Measurements from ENCODE around the gene SRP68. TPM values are rescaled to one million over a fixed set of nuclear protein-coding genes. Genes with fewer than 3 reads are reported as not detected.

The SRP68 gene
- polyA plus RNA-seq, 4 donors = 34.0 to 61.5 (median 39.2) TPM

- no peak for DNase-seq
- no peaks in the 10 kb centered on the region for H3K27me3 ChIP-seq (ENCODE audit: control insufficient read depth in 3 of 3, insufficient read depth in 3 of 3, low read length in 3 of 3)
- H3K36me3 ChIP-seq (ENCODE audit: control insufficient read depth in 3 of 3, insufficient read depth in 2 of 3, low read depth in 1 of 3, low read length in 3 of 3) = peaks cover 0 to 94% (median 13%) of the 10 kb centered on the region in 3 donors
- H3K4me1 ChIP-seq (ENCODE audit: control insufficient read depth in 3 of 3, insufficient read depth in 2 of 3, low read depth in 1 of 3, low read length in 2 of 3) = peaks cover 0 to 27% (median 0%) of the 10 kb centered on the region in 3 donors
- no peak overlapping the region for H3K4me3 ChIP-seq (ENCODE audit: low read depth in 1 of 3, low read length in 3 of 3)
- no peaks in the 10 kb centered on the region for H3K9me3 ChIP-seq (ENCODE audit: control insufficient read depth in 2 of 2, insufficient read depth in 1 of 2, low read depth in 1 of 2, low read length in 1 of 2)
- FAIRE-seq = no peak
- H3K27ac ChIP-seq (ENCODE audit: low read depth in 1 of 3, low read length in 2 of 3) = no peak overlapping the region
- WGBS, 3 donors = 87 to 92% (median 87%) methylated on average over 16 of the region's 16 CpGs
Observed at GRCh38 chr17:76007850-76008165, 64.5 kb downstream of the SRP68 start.

GRCh38 chr17:76007131-76007849, 65.0 kb downstream of the SRP68 start:
- Histone ChIP-seq H3K4me1 (ENCODE audit: control insufficient read depth in 3 of 3, insufficient read depth in 2 of 3, low read depth in 1 of 3, low read length in 2 of 3) (peaks cover 0 to 30% (median 0%) of the 10 kb centered on the region in 3 donors), H3K27me3 (ENCODE audit: control insufficient read depth in 3 of 3, insufficient read depth in 3 of 3, low read length in 3 of 3) (no peaks in the 10 kb centered on the region), H3K4me3 (ENCODE audit: low read depth in 1 of 3, low read length in 3 of 3) (no peak overlapping the region), H3K27ac (ENCODE audit: low read depth in 1 of 3, low read length in 2 of 3) (no peak overlapping the region), H3K36me3 (ENCODE audit: control insufficient read depth in 3 of 3, insufficient read depth in 2 of 3, low read depth in 1 of 3, low read length in 3 of 3) (peaks cover 0 to 94% (median 15%) of the 10 kb centered on the region in 3 donors), H3K9me3 (ENCODE audit: control insufficient read depth in 2 of 2, insufficient read depth in 1 of 2, low read depth in 1 of 2, low read length in 1 of 2) (no peaks in the 10 kb centered on the region)
- DNase-seq (no peak), FAIRE-seq (no peak)
- WGBS, 3 donors = 92 to 94% (median 93%) methylated on average over 38 to 39 of the region's 39 CpGs

GRCh38 chr17:76005263-76006149, 66.8 kb downstream of the SRP68 start:
- Histone ChIP-seq H3K9me3 (ENCODE audit: control insufficient read depth in 2 of 2, insufficient read depth in 1 of 2, low read depth in 1 of 2, low read length in 1 of 2) (no peaks in the 10 kb centered on the region), H3K36me3 (ENCODE audit: control insufficient read depth in 3 of 3, insufficient read depth in 2 of 3, low read depth in 1 of 3, low read length in 3 of 3) (peaks cover 0 to 94% (median 17%) of the 10 kb centered on the region in 3 donors), H3K27me3 (ENCODE audit: control insufficient read depth in 3 of 3, insufficient read depth in 3 of 3, low read length in 3 of 3) (no peaks in the 10 kb centered on the region), H3K4me3 (ENCODE audit: low read depth in 1 of 3, low read length in 3 of 3) (no peak overlapping the region), H3K27ac (ENCODE audit: low read depth in 1 of 3, low read length in 2 of 3) (no peak overlapping the region), H3K4me1 (ENCODE audit: control insufficient read depth in 3 of 3, insufficient read depth in 2 of 3, low read depth in 1 of 3, low read length in 2 of 3) (peaks cover 0 to 33% (median 6%) of the 10 kb centered on the region in 3 donors)
- DNase-seq = peak; percentile 80 to 82
- FAIRE-seq = no peak
- WGBS, 3 donors = 42 to 48% (median 47%) methylated on average over 16 of the region's 16 CpGs

GRCh38 chr17:76004750-76005262, 67.5 kb downstream of the SRP68 start:
- Histone ChIP-seq H3K36me3 (ENCODE audit: control insufficient read depth in 3 of 3, insufficient read depth in 2 of 3, low read depth in 1 of 3, low read length in 3 of 3) (peaks cover 0 to 94% (median 15%) of the 10 kb centered on the region in 3 donors), H3K4me3 (ENCODE audit: low read depth in 1 of 3, low read length in 3 of 3) (no peak overlapping the region), H3K4me1 (ENCODE audit: control insufficient read depth in 3 of 3, insufficient read depth in 2 of 3, low read depth in 1 of 3, low read length in 2 of 3) (peaks cover 0 to 40% (median 7%) of the 10 kb centered on the region in 3 donors), H3K9me3 (ENCODE audit: control insufficient read depth in 2 of 2, insufficient read depth in 1 of 2, low read depth in 1 of 2, low read length in 1 of 2) (no peaks in the 10 kb centered on the region), H3K27me3 (ENCODE audit: control insufficient read depth in 3 of 3, insufficient read depth in 3 of 3, low read length in 3 of 3) (no peaks in the 10 kb centered on the region), H3K27ac (ENCODE audit: low read depth in 1 of 3, low read length in 2 of 3) (peak overlapping the region in 1 of 3 donors; percentile 13)
- FAIRE-seq (no peak), DNase-seq (no peak)
- WGBS, 3 donors = 77 to 91% (median 86%) methylated on average over 7 to 8 of the region's 8 CpGs

- Histone ChIP-seq H3K27me3 (ENCODE audit: control insufficient read depth in 3 of 3, insufficient read depth in 3 of 3, low read length in 3 of 3) (no peaks in the 10 kb centered on the region), H3K9me3 (ENCODE audit: control insufficient read depth in 2 of 2, insufficient read depth in 1 of 2, low read depth in 1 of 2, low read length in 1 of 2) (no peaks in the 10 kb centered on the region), H3K27ac (ENCODE audit: low read depth in 1 of 3, low read length in 2 of 3) (peak overlapping the region in 2 of 3 donors; percentile 46 to 56), H3K36me3 (ENCODE audit: control insufficient read depth in 3 of 3, insufficient read depth in 2 of 3, low read depth in 1 of 3, low read length in 3 of 3) (peaks cover 0 to 93% (median 12%) of the 10 kb centered on the region in 3 donors), H3K4me3 (ENCODE audit: low read depth in 1 of 3, low read length in 3 of 3) (no peak overlapping the region), H3K4me1 (ENCODE audit: control insufficient read depth in 3 of 3, insufficient read depth in 2 of 3, low read depth in 1 of 3, low read length in 2 of 3) (peaks cover 0 to 48% (median 7%) of the 10 kb centered on the region in 3 donors)
- DNase-seq = no peak
- FAIRE-seq = no peak
- WGBS, 3 donors = 61 to 79% (median 73%) methylated on average over 6 of the region's 6 CpGs
Observed at GRCh38 chr17:76003915-76004314, 68.4 kb downstream of the SRP68 start.

GRCh38 chr17:76002100-76002499, 70.2 kb downstream of the SRP68 start:
- H3K4me3 ChIP-seq (ENCODE audit: low read depth in 1 of 3, low read length in 3 of 3) = no peak overlapping the region
- FAIRE-seq (no peak), DNase-seq (no peak)
- H3K9me3 ChIP-seq (ENCODE audit: control insufficient read depth in 2 of 2, insufficient read depth in 1 of 2, low read depth in 1 of 2, low read length in 1 of 2) = no peaks in the 10 kb centered on the region
- peaks cover 4 to 65% (median 7%) of the 10 kb centered on the region in 3 donors for H3K4me1 ChIP-seq (ENCODE audit: control insufficient read depth in 3 of 3, insufficient read depth in 2 of 3, low read depth in 1 of 3, low read length in 2 of 3)
- no peak overlapping the region for H3K27ac ChIP-seq (ENCODE audit: low read depth in 1 of 3, low read length in 2 of 3)
- no peaks in the 10 kb centered on the region for H3K27me3 ChIP-seq (ENCODE audit: control insufficient read depth in 3 of 3, insufficient read depth in 3 of 3, low read length in 3 of 3)
- WGBS, 3 donors = 95 to 97% (median 95%) methylated on average over 12 of the region's 12 CpGs
- H3K36me3 ChIP-seq (ENCODE audit: control insufficient read depth in 3 of 3, insufficient read depth in 2 of 3, low read depth in 1 of 3, low read length in 3 of 3) = peaks cover 0 to 77% (median 10%) of the 10 kb centered on the region in 3 donors

- H3K27me3 ChIP-seq (ENCODE audit: control insufficient read depth in 3 of 3, insufficient read depth in 3 of 3, low read length in 3 of 3) = no peaks in the 10 kb centered on the region
- H3K4me3 ChIP-seq (ENCODE audit: low read depth in 1 of 3, low read length in 3 of 3) = no peak within 1 kb of the TSS
- FAIRE-seq = no peak
- 63 to 83% (median 71%) methylated on average over 19 to 21 of the region's 21 CpGs for WGBS, 3 donors
- H3K4me1 ChIP-seq (ENCODE audit: control insufficient read depth in 3 of 3, insufficient read depth in 2 of 3, low read depth in 1 of 3, low read length in 2 of 3) = peaks cover 10 to 76% (median 10%) of the 10 kb centered on the region in 3 donors
- no peak for DNase-seq
- H3K27ac ChIP-seq (ENCODE audit: low read depth in 1 of 3, low read length in 2 of 3) = peak within 1 kb of the TSS in 1 of 3 donors; percentile 65
- H3K9me3 ChIP-seq (ENCODE audit: control insufficient read depth in 2 of 2, insufficient read depth in 1 of 2, low read depth in 1 of 2, low read length in 1 of 2) = no peaks in the 10 kb centered on the region
- H3K36me3 ChIP-seq (ENCODE audit: control insufficient read depth in 3 of 3, insufficient read depth in 2 of 3, low read depth in 1 of 3, low read length in 3 of 3) = peaks cover 0 to 66% (median 4%) of the 10 kb centered on the region in 3 donors
Observed at GRCh38 chr17:76000755-76001521, 71.4 kb downstream of the SRP68 start, which contains the start of gene CDK3. Gene CDK3 (plus strand): TSS chr17:76000855. CDS start chr17:76001426, 571 bp downstream.

All from small intestine (tissue), 7 donors.